GM21423 (cell line): ENCODE results near the gene EVPLL.
"Not testable (repeated sequence)": the region's sequence is repeated elsewhere in the genome, so short reads cannot be mapped to it uniquely, and the experiment has no call there.

ENCODE experiments used
- ATAC-seq: cut with Tn5 transposase; IDR thresholded peaks from one replicate; pipeline ENCODE4 v1.9.1; 2021; ENCODE audit warnings: mild to moderate bottlenecking, moderate library complexity; ENCODE audit not compliant: unreplicated experiment

Gene EVPLL

DNA sequence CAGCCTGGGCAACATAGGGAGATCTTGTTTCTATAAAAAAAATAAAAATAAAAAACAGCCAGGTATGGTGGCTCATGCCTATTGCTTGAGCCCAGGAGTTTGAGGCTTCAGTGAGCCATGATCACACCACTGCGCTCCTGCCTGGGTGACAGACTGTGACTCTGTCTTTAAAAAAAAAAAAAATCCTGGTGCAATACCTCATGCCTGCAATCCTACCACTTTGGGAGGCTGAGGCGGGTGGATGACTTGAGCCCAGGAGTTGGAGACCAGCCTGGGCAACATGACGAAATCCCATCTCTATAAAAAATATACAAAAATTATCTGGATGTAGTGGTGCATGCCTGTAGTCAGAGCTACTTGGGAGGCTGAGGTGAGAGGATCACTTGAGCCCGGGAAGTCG lies 1.0 kb downstream of the EVPLL start:
- ATAC-seq = not testable (repeated sequence)

DNA sequence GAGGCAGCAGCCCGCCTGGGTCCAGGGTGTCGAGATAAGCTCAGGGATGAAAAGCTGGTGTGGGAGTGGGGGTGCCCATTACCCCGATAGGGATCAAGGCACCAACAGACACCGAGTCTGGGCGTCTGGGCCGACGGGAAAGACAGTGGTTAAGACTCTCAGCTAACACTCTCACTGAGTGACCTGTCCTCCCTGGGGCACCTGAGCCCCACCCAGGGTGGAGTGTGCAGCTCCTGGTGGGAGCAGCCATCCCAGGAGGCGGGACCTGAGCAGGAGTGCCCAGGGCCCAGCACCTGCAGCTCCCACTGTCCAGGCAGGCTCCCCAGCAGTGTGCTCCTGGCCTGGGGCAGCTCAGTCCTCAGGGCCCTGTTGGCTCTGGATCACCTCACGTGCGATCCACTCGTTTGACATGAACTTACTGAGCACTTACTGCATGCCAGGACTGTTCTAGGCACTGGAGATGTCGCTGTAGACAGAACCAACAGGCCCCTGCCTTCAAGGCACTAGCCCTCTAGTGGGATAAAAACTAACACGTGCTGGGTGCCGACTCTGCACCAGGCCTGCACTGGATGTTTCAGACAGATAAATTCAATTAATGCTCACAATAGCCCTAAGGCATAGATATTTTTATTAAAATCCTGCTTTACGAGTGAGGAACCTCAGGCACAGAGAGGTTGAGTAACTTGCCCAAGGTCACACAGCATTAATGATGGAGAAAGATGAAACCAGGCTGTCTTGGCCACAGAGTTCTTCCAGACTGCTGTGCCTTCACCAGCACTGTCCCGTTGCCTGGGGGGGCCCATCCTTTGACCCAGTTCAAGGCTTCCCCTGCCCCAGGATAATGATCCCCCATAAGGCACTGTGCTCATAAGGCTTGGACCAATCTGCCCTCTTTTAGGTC lies 1.9 kb downstream of the EVPLL start:
- ATAC-seq = no peak

DNA sequence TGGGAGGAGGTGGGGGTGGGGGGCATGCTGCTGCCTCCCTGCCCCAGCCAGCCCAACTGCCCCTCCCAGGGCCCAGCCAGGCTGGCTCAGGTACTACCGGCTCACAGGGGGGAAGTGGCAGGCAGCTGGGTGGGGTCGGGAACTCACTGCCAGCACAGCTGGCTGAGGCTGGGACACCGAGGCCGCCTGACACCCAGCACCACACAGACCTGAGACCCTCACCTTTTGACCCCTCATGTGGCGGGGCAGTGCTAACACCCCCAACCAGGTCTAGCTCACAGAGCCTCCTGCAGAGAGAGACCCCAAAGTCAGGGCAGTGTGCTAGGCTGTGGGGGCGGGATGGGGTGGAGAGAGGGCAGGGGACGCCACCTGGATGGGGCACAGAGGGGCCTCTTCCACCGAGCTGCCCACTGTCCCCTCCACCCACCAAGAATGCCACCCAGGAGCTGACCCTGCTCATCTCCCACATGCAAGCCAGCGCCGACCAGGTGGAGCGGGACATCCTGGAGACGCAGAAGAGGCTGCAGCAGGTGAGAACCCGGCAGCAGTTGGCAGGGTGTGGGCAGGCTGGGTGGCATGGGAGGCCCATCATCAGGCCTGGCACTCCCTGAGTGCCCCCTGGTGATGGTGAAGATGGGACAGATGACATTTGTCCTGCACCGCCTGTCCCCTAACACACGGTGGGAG lies 3.0 kb downstream of the EVPLL start:
- ATAC-seq = no peak

DNA sequence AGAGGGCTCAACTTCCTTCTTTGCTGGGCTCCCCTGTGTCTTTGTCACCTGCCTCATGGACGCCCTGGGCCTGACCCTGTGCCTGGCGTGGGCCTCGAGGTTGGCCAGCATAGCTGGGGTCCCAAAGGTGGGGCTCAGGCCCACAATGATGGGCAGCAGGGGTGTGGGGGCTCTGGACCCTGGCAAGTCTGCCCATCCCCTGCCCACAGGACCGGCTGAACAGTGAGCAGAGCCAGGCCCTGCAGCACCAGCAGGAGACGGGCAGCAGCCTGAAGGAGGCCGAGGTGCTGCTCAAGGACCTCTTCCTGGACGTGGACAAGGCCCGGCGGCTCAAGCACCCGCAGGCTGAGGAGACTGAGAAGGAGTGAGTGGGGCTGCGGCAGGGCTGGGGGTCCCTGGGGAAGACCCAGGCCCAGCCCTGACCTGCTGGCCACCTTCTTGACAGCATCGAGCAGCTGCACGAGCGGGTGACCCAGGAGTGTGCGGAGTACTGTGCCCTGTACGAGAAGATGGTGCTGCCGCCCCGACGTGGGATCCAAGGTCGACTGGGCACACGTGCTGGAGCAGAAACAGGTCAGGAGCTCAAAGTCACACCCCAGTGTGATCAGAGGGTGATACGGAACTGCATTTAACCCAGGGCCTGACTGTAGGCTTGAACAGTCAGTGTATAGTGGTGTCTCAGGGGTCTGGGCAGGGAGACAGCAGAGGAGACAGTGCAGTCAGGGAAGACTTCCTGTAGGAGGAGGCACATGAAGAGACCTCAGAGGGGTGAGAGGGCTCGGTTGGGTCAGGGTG lies 3.8 kb downstream of the EVPLL start:
- no peak for ATAC-seq

DNA sequence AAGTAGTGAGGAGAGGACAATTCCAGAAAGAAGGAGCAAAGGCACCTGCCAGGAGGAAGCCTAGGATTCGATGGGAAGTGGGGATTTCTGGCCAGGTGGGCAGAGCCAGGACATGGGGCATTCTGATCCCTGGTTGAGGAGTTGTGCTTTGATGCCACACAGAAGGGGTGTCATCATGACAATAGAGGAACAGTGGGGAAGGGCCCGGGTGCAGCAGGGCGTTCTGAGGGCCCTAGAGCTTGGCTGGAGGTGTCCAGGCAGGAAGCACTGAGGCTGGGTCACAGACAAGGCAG lies 4.3 kb downstream of the EVPLL start:
- ATAC-seq = no peak

DNA sequence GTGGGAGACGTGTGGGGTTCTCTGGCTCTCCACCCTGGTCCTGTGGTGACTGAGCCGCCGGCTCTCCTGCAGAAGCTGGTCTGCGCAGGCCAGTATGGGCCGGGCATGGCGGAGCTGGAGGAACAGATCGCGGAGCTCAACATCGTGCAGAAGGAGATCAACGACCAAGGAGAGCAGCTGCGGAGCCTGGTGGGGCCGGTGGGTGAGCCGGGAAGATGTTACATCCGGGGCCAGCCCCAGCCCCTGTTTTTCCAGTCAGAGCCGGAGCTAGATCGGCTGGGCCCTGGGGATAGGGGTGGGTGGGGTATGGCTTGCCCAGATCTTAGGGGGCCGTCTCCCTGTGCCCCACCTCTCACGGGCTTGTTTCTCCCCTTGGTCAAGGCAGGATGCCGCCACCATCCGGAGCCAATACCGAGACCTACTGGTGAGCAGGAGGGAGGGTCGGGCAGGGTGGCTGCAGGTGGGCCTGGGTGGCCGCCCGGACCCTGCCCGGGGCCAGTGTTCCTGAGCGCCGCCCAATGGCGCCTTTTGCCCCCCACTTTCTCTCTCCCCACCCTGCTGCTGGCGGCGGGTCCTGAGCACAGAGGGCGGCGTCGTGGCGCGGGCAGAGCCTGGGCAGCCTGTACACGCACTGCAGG lies 5.0 kb downstream of the EVPLL start:
- no peak for ATAC-seq

DNA sequence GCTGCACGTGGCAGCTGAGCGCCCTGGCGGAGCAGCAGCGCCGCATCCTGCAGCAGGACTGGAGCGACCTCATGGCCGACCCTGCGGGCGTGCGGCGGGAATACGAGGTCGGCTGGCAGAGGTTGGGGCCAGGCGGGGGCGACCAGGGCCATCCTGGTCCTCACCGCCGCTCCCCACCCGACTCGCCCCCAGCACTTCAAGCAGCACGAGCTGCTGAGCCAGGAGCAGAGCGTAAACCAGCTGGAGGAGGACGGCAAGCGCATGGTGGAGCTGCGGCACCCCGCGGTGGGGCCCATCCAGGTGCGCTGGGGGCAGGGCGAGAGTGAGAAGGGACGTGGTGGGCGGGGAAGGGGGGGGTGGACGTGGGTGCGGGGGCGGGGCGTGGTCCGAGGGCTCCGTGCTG lies 5.5 kb downstream of the EVPLL start:
- not testable (repeated sequence) for ATAC-seq

DNA sequence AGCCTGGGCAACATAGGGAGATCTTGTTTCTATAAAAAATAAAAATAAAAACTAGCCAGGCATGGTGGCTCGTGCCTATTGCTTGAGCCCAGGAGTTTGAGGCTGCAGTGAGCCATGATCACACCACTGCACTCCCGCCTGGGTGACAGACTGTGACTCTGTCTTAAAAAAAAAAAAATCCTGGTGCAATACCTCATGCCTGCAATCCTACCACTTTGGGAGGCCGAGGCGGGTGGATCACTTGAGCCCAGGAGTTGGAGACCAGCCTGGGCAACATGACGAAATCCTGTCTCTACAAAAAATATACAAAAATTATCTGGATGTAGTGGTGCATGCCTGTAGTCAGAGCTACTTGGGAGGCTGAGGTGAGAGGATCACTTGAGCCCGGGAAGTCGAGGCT lies 6.7 kb downstream of the EVPLL start:
- ATAC-seq = not testable (repeated sequence)

DNA sequence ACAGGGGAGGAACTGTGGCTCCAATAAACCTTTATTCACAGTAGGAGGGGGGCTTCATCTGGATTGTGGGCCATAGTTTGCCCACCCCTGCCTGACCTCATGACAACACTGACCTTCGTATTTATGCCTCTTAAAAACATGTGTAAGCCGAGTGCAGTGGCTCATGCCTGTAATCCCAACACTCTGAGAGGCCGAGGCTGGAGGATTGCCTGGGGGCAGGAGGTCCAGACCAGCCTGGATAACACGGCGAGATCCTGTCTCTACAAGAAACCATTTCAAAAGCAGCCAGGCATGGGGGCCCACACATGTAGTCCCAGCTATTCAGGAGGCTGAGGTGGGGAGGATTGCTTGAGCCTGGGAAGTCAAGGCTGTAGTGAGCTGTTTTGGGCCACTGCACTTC lies 10.0 kb downstream of the EVPLL start:
- ATAC-seq = not testable (repeated sequence)

DNA sequence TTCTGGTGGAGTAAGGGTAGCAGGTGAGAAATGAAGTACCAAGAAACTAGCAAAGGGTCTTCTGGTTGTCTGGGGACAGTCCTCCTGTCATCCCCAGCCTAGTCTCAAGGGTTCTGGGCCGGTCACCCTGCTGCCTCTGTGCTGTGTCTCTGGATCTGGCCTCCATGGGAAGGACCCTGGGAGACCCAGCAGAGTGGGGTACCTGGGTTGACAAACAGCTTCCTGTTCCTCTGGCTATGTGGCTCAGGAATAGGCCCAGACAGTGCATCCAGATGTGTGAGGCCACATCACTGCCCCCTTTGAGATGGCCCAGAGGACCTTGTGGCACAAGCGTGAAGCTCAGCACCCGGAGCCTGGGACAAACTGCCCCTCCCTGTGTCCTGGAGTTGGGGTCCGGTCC lies 10.7 kb downstream of the EVPLL start:
- not testable (repeated sequence) for ATAC-seq

DNA sequence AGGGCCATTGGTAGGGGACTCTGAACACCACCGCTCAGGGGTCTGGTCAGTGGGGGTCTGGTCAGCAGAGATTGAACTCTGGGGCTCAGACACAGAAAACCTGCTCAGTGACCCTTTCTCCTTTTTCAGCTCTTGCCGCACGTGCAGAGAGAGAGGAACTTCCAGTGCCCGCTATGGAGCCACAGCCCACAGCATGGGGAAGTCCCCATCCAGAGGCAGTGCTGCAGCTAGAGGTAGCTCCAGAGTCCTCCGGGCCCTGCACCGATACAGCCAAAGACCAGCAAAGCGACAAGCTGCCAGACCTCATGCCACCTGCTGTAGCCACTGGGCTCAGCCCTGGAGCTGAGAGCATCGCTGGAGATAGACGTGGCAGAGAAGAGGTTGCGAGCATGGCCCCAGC lies 11.2 kb downstream of the EVPLL start:
- ATAC-seq = not testable (repeated sequence)

DNA sequence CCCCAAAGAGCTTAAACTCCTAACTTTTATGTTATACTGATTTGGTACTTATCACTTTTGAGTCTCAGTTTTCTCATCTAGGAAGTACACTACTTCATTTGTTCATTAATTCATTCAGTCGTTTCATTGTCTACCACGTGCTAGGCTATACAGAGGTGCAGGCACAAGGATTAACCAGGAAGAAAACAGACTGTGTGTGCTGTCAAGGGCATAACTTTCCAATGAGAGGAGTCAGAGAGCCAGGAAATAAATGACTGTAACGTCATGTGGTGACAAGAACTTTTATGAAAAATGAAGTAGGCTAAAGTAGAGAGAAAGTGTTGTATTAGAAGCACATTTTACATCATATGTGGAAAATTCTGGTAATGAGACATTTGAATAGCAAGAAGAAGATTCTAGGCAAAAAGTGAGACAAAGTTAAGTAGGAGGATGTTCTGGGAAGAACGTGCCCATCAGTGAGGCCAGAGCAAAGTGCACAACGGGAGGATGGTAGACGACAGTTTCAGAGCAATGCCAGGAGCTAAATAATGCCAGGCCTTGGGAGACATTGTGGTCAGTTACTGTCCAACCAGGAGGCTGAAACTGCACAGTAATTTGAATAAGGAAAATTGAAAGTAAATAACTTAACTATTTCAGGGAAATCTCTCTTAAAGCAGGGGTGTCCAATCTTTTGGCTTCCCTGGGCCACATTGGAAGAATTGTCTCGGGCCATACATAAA lies 24.5 kb downstream of the EVPLL start:
- not testable (repeated sequence) for ATAC-seq

DNA sequence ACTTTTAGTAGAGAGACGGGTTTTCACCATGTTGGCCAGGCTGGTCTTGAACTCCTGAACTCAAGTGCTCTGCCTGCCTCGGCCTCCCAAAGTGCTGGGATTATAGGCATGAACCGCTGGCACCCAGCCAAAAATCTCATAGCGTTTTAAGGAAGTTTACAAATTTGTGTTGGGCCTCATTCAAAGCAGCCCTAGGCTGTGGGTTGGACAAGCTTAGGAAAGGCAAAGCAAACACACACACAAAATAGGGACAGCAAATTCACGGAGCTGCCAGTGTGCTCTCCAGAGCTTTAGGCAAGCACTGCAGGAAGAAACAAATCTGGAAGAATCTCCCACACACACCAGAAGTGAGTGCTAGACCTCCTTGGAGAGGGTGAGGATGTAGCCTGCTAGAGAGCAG lies 25.6 kb downstream of the EVPLL start:
- ATAC-seq = not testable (repeated sequence)

DNA sequence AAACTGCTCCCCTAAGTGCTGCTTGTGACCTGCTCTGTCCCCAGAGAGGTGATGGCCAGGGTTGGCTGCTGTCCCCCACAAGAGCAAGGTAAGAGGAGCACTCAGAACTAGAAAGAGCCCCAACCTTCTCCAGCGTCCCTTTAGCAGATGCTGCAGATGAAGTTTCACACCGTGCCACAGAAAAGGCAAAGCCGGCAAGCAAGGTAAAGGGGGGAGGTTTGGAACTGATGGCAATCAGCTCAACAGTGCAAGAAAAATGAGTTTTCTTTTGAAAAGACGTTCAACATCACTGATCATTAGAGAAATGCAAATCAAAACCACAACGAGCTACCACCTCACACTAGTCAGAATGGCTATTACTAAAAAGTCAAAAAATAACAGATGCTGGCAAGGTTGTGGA lies 26.0 kb downstream of the EVPLL start:
- ATAC-seq = peak; percentile 95

DNA sequence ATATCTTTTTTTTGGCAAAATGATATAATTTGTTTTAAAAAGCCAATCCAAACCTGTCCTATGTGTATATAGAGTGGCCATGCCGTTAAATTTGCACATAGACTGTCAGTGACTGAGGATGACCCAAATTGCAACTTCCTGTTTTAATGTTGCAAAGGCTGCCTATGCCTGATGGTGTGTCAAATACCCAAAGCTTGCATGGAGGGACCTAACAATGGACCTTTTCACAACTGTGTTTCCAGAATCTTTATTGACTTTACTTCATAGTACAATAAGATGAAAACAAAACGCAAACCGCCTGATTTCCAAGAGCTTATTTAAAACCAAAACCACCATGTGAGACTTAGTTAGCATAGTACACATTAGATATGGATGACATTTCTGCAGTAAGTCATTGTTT lies 31.3 kb downstream of the EVPLL start:
- ATAC-seq = not testable (repeated sequence)

DNA sequence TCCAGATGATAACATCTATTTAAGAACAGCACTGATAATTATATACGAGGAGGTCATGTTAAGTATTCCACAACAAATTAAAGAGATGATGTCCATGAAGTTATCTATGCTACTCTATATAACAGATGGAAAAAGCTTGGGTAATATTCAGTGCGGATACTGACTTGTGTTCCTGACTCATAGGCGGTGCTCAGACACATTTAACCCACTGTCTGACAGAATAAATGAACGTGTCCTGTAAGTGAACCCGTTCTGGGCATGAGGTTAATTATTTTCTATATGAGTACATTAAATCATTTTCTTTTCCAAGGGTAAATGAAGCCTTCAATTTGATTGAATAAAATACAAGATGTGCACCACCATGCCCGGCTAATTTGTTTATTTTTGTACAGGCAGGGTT lies 31.7 kb downstream of the EVPLL start:
- not testable (repeated sequence) for ATAC-seq

DNA sequence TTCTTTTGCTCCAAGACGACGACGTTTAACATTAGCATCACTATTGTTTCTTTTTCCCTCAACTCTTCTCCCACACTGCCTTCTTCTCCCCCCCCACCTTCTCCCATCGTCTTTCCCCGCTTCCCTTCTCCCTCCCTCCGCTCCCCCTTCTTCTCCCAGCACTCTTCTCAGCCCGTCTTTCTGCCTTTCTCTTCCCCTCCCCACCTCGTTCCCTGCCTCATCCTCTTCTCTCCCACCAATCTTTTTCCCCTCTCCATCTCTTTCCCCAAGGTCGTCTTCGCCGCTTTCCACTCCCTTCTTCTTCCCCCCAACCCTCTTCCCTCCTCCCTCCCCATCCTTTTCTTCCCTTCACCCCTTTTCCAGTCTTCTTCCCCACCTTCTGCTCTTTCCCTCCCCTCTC lies 33.2 kb downstream of the EVPLL start:
- not testable (repeated sequence) for ATAC-seq

DNA sequence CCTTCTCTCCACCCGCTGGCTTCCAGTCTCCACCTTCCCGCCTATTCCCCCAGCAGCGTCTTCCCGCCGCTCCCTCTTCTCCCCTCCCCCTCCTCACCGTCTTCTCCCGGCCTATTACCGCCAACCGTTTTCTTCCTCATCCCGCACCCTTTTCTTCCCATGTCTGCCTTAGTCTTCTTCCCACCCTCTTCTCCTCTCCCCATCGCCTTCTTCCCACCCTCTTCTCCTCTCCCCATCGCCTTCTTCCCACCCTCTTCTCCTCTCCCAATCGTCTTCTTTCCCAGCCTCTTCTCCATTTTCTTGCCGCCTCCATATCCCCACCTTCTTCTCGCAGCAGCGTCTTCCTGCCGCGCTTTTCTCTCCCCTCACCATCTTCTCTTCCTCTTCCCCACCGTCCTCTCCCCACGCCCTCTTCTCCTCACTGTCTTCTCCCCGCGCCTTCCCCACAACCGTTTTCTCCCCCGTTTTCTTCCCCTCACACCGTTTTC lies 33.8 kb downstream of the EVPLL start:
- ATAC-seq = not testable (repeated sequence)

DNA sequence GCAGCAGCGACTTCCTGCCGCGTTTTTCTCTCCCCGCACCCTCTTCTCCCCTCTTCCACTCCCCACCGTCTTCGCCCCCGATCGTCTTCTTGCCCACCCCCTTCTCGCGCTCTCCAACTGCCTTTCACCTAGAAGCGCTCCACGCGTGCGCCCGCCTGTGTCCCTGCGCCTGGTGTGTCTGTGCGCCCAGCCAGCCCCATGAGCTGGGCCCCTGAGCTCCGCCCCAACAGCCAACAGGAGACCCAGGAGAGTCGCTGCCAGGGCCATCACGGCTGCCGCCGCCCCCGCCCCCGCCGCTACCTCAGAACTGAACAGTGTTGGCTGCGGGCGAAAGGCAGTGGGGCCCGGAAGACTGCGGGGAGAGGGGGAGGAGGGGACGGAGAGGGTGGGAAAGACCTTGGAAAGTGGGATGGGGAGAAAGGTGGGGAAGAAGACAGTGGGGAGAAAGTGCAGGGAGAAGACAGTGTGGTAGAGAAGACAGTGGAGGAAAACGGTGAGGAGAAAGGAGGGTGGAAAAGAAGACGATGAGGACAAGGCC lies 34.5 kb downstream of the EVPLL start:
- peak; percentile 68 for ATAC-seq

DNA sequence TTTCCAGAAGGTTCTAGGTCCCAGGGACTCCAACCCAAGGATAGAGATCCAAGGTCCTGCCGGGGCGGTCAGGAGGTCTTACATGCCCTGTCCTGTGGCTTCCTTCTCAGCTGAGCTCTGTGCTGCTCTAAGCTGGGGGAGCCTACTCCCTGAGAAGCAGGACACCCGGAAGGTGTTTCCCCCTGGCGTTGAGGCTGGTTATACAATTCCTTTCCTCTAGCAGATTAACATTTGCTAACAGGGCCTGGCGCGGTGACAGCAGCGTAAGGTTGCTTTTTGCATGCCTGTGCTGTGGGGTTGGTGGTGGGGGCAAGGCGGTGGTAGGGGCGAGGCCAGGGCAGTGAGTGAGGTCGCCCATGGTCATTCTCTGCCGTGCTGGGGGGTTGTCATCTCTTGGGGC lies 43.9 kb downstream of the EVPLL start:
- not testable (repeated sequence) for ATAC-seq
